Testis (tissue), 2 donors: ENCODE results near the gene MGAT3.

Source experiments
- POLR2A ChIP-seq: fragments of 450-650 bp; IDR thresholded peaks from one replicate; pipeline ENCODE4 v1.6.1; 2017; ENCODE audit warnings: antibody characterized with exemption, mild to moderate bottlenecking, moderate library complexity
- TF ChIP-seq, protein P1 (sequence below), 3 experiments: fragments of 450-650 bp in 2 of 3; fragments of 200-600 bp in 1 of 3; sonication (generic) in 1 of 3; IDR thresholded peaks; one replicate each; pipeline ENCODE4 v1.5.1; 2016 to 2019; ENCODE audit warnings: antibody characterized with exemption in 3 of 3, mild to moderate bottlenecking in 2 of 3, moderate library complexity in 1 of 3

DNA sequence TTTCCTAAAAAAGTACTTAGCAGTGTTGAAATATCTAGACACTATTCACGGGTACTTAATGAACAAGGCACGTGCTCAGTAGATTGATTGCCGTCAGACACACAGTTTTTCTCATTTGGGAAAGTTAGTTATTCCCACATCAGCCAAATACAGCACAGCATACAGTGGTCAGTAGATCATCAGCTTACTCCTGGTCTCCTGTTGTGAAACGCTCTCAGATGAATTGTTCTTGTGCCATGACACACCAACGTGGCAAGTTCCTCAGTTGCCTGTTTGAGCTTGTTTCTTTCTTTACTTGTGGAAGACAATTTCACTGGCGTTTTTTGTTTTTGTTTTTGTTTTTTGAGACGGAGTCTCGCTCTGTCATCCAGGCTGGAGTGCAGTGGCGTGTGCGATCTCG lies 48.6 kb upstream of the MGAT3 start:
- TF ChIP-seq, protein P1, sequence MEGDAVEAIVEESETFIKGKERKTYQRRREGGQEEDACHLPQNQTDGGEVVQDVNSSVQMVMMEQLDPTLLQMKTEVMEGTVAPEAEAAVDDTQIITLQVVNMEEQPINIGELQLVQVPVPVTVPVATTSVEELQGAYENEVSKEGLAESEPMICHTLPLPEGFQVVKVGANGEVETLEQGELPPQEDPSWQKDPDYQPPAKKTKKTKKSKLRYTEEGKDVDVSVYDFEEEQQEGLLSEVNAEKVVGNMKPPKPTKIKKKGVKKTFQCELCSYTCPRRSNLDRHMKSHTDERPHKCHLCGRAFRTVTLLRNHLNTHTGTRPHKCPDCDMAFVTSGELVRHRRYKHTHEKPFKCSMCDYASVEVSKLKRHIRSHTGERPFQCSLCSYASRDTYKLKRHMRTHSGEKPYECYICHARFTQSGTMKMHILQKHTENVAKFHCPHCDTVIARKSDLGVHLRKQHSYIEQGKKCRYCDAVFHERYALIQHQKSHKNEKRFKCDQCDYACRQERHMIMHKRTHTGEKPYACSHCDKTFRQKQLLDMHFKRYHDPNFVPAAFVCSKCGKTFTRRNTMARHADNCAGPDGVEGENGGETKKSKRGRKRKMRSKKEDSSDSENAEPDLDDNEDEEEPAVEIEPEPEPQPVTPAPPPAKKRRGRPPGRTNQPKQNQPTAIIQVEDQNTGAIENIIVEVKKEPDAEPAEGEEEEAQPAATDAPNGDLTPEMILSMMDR (IDR thresholded peaks at IDR 0.05) = no peak
- TF ChIP-seq POLR2A = no peak
